ENCODE data around the gene CHADL. TPM values are rescaled to one million over a fixed set of nuclear protein-coding genes. Genes with fewer than 3 reads are reported as not detected.

CHADL gene
- total and polyA plus RNA-seq, 2 donors from 2014 or later: 2.7 to 4.8 TPM

- H3K27me3 ChIP-seq (ENCODE audit: control insufficient read depth, insufficient read depth, low read length): no peaks in the 10 kb centered on the region
- no peak overlapping the region for H3K4me3 ChIP-seq (ENCODE audit: low read length in 3 of 3)
- FAIRE-seq (no peak), DNase-seq (no peak)
- H3K27ac ChIP-seq (ENCODE audit: low read depth in 2 of 2, low read length in 2 of 2): no peak overlapping the region
- H3K4me1 ChIP-seq (ENCODE audit: control insufficient read depth in 2 of 3, insufficient read depth in 2 of 3, low read depth in 1 of 3, low read length in 3 of 3): peaks cover 0 to 5% (median 0%) of the 10 kb centered on the region in 3 donors
- intact Hi-C loops (cut with DNase I): no loop called here
- TF ChIP-seq CTCF (IDR thresholded peaks at IDR 0.05; ENCODE audit: borderline replicate concordance, extremely low read depth, insufficient read depth): no peak
- H3K9ac ChIP-seq (ENCODE audit: low read length in 3 of 3): no peak overlapping the region
- no peaks in the 10 kb centered on the region for H3K9me3 ChIP-seq (ENCODE audit: control insufficient read depth in 2 of 3, insufficient read depth in 1 of 3, low read length in 3 of 3)
- peaks cover 0 to 24% (median 11%) of the 10 kb centered on the region in 3 donors for H3K36me3 ChIP-seq (ENCODE audit: control insufficient read depth in 2 of 3, insufficient read depth in 3 of 3, low read length in 3 of 3)
These were observed 13.7 kb downstream of the CHADL start for GRCh38 chr22:41226723-41227655.

- H3K27me3 ChIP-seq (ENCODE audit: control insufficient read depth, insufficient read depth, low read length): no peaks in the 10 kb centered on the region
- peaks cover 2 to 37% (median 17%) of the 10 kb centered on the region in 3 donors for H3K36me3 ChIP-seq (ENCODE audit: control insufficient read depth in 2 of 3, insufficient read depth in 3 of 3, low read length in 3 of 3)
- H3K4me3 ChIP-seq (ENCODE audit: low read length in 3 of 3): no peak overlapping the region
- FAIRE-seq: no peak
- H3K4me1 ChIP-seq (ENCODE audit: control insufficient read depth in 2 of 3, insufficient read depth in 2 of 3, low read depth in 1 of 3, low read length in 3 of 3): peaks cover 0 to 5% (median 0%) of the 10 kb centered on the region in 3 donors
- no peak for TF ChIP-seq CTCF (IDR thresholded peaks at IDR 0.05; ENCODE audit: borderline replicate concordance, extremely low read depth, insufficient read depth)
- no peak overlapping the region for H3K27ac ChIP-seq (ENCODE audit: low read depth in 2 of 2, low read length in 2 of 2)
- H3K9me3 ChIP-seq (ENCODE audit: control insufficient read depth in 2 of 3, insufficient read depth in 1 of 3, low read length in 3 of 3): no peaks in the 10 kb centered on the region
- DNase-seq: no peak
- intact Hi-C loops (cut with DNase I): no loop called here
- H3K9ac ChIP-seq (ENCODE audit: low read length in 3 of 3): no peak overlapping the region
These were observed 17.2 kb downstream of the CHADL start for GRCh38 chr22:41223535-41223934.

- no peak for DNase-seq
- H3K27me3 ChIP-seq (ENCODE audit: control insufficient read depth, insufficient read depth, low read length): no peaks in the 10 kb centered on the region
- peaks cover 0 to 5% (median 0%) of the 10 kb centered on the region in 3 donors for H3K4me1 ChIP-seq (ENCODE audit: control insufficient read depth in 2 of 3, insufficient read depth in 2 of 3, low read depth in 1 of 3, low read length in 3 of 3)
- no peak for TF ChIP-seq CTCF (IDR thresholded peaks at IDR 0.05; ENCODE audit: borderline replicate concordance, extremely low read depth, insufficient read depth)
- intact Hi-C loops (cut with DNase I): no loop called here
- no peak overlapping the region for H3K4me3 ChIP-seq (ENCODE audit: low read length in 3 of 3)
- H3K9me3 ChIP-seq (ENCODE audit: control insufficient read depth in 2 of 3, insufficient read depth in 1 of 3, low read length in 3 of 3): no peaks in the 10 kb centered on the region
- no peak overlapping the region for H3K9ac ChIP-seq (ENCODE audit: low read length in 3 of 3)
- no peak overlapping the region for H3K27ac ChIP-seq (ENCODE audit: low read depth in 2 of 2, low read length in 2 of 2)
- FAIRE-seq: no peak
- H3K36me3 ChIP-seq (ENCODE audit: control insufficient read depth in 2 of 3, insufficient read depth in 3 of 3, low read length in 3 of 3): peaks cover 2 to 37% (median 17%) of the 10 kb centered on the region in 3 donors
These were observed 17.8 kb downstream of the CHADL start for GRCh38 chr22:41222846-41223507.

Data from kidney (tissue), 14 donors.